Activated CD4-positive, CD25-positive, alpha-beta regulatory T cell treated with anti-CD3 and anti-CD28 coated beads, Interleukin-2, amount 50 U/mL, for 72 hours (primary cell): ENCODE data around the gene LSM3.

ENCODE experiments used
- DNase-seq: peaks from one replicate; pipeline ENCODE4 v3.0.0; 2021

The LSM3 gene

GRCh38 chr3:14242490-14243311 lies 64.1 kb downstream of the LSM3 start:
- no peak for DNase-seq

- no peak for DNase-seq
Measured at GRCh38 chr3:14243782-14244181, 65.2 kb downstream of the LSM3 start.

- no peak for DNase-seq
Measured at GRCh38 chr3:14244521-14245247, 66.1 kb downstream of the LSM3 start.

GRCh38 chr3:14245248-14245639 lies 66.6 kb downstream of the LSM3 start:
- no peak for DNase-seq

GRCh38 chr3:14245822-14246221 lies 67.2 kb downstream of the LSM3 start:
- DNase-seq, result no peak

- DNase-seq, result no peak
Measured at GRCh38 chr3:14246414-14246813, 67.8 kb downstream of the LSM3 start.

GRCh38 chr3:14248477-14248848 lies 69.8 kb downstream of the LSM3 start:
- no peak for DNase-seq

- DNase-seq, result no peak
Measured at GRCh38 chr3:14248849-14249523, 70.4 kb downstream of the LSM3 start.
